22Rv1 (cell line): ENCODE results near the gene EVI5L.

Experiments used
- CTCF ChIP-seq: fragments of 450-650 bp; IDR thresholded peaks from 2 replicates; pipeline ENCODE4 v1.5.1; 2017; ENCODE audit warnings: mild to moderate bottlenecking
- ZFX ChIP-seq: fragments of 450-650 bp; IDR thresholded peaks from 2 replicates; pipeline ENCODE4 v1.6.1; 2017; ENCODE audit warnings: antibody characterized with exemption, borderline replicate concordance

GRCh38 chr19:7877249-7877836, 47.3 kb downstream of the EVI5L start:
- TF ChIP-seq CTCF = no peak
- TF ChIP-seq ZFX = no peak
